PFSK-1 (cell line): ENCODE data around the gene HNRNPM.

Experiments
- POLR2AphosphoS5 ChIP-seq: IDR thresholded peaks from 2 replicates; pipeline ENCODE4 v1.6.1; 2012; ENCODE audit warnings: low read depth, mild to moderate bottlenecking, control low read depth, low read length, moderate library complexity
- SIN3A ChIP-seq: IDR thresholded peaks from 2 replicates; pipeline ENCODE4 v1.6.1; 2012; ENCODE audit warnings: mild to moderate bottlenecking, low read length, moderate library complexity, borderline replicate concordance; ENCODE audit not compliant: insufficient read depth
- TAF1 ChIP-seq: IDR thresholded peaks from 2 replicates; pipeline ENCODE4 v1.6.1; 2012; ENCODE audit warnings: low read length, control low read depth, borderline replicate concordance; ENCODE audit not compliant: insufficient read depth
- TF ChIP-seq, protein P1 (sequence below), 2 experiments: IDR thresholded peaks; 2 replicates each; pipeline versions ENCODE4 v1.6.1 to v1.8.0; 2011 to 2012; ENCODE audit warnings: low read depth in 2 of 2, low read length in 2 of 2, control low read depth in 1 of 2, inconsistent platforms in 1 of 2, mild to moderate bottlenecking in 1 of 2, moderate library complexity in 1 of 2; ENCODE audit not compliant: insufficient read depth in 1 of 2

DNA sequence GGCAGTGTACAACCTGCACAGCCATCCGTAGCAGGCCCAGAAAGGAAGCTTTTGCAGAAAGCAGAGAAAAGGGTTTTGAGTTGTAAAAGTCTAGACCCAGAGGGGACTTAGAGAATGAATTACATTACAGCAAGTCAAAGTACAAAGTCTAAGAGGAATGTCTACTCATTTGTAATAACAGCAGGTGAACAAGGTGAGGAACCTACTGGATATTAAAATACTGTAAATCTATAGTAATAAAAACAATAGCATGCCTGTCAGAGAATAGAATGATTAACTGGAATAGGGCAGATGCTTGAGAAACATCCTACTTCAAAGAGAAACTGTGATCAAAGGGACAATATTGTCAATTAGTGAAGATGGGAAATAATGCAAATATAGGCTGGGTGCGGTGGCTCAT is 87.5 kb downstream of the HNRNPM start:
- TF ChIP-seq TAF1 (no peak), SIN3A (no peak), POLR2AphosphoS5 (no peak)
- TF ChIP-seq, protein P1, sequence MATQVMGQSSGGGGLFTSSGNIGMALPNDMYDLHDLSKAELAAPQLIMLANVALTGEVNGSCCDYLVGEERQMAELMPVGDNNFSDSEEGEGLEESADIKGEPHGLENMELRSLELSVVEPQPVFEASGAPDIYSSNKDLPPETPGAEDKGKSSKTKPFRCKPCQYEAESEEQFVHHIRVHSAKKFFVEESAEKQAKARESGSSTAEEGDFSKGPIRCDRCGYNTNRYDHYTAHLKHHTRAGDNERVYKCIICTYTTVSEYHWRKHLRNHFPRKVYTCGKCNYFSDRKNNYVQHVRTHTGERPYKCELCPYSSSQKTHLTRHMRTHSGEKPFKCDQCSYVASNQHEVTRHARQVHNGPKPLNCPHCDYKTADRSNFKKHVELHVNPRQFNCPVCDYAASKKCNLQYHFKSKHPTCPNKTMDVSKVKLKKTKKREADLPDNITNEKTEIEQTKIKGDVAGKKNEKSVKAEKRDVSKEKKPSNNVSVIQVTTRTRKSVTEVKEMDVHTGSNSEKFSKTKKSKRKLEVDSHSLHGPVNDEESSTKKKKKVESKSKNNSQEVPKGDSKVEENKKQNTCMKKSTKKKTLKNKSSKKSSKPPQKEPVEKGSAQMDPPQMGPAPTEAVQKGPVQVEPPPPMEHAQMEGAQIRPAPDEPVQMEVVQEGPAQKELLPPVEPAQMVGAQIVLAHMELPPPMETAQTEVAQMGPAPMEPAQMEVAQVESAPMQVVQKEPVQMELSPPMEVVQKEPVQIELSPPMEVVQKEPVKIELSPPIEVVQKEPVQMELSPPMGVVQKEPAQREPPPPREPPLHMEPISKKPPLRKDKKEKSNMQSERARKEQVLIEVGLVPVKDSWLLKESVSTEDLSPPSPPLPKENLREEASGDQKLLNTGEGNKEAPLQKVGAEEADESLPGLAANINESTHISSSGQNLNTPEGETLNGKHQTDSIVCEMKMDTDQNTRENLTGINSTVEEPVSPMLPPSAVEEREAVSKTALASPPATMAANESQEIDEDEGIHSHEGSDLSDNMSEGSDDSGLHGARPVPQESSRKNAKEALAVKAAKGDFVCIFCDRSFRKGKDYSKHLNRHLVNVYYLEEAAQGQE (IDR thresholded peaks at IDR 0.05; ENCODE audit: insufficient read depth in 1 of 2, low read depth in 2 of 2, low read length in 2 of 2) = no peak
